Keratinocyte (primary cell): ENCODE measurements around the gene NREP.

ENCODE experiments used
- CTCF ChIP-seq, 3 experiments: IDR thresholded peaks in 1 of 3; conservative IDR thresholded peaks in 1 of 3; optimal IDR thresholded peaks in 1 of 3; 2 replicates in 2 of 3; 3 replicates in 1 of 3; pipeline versions ENCODE3 to v1.5.1; 2011; ENCODE audit warnings: low read length in 3 of 3, mild to moderate bottlenecking in 3 of 3, moderate library complexity in 2 of 3, control low read depth in 1 of 3, inconsistent platforms in 1 of 3; ENCODE audit not compliant: insufficient read depth in 2 of 3; ENCODE audit errors: extremely low read depth in 1 of 3
- EZH2 ChIP-seq: IDR thresholded peaks from one replicate; pipeline ENCODE4 v1.6.1; 2012; ENCODE audit warnings: inconsistent platforms, mild to moderate bottlenecking, low read length, moderate library complexity

GRCh38 chr5:111734013-111734412 lies 23.0 kb downstream of the NREP start:
- TF ChIP-seq CTCF (optimal IDR thresholded peaks at IDR 0.05 in 1 of 3, IDR thresholded peaks at IDR 0.05 in 1 of 3, conservative IDR thresholded peaks at IDR 0.05 in 1 of 3; ENCODE audit: extremely low read depth in 1 of 3, insufficient read depth in 2 of 3, low read length in 3 of 3) (no peak), EZH2 (no peak)
